Right atrium auricular region (tissue), 2 donors: ENCODE measurements around the gene SORL1. TPM values are rescaled to one million over a fixed set of nuclear protein-coding genes. Genes with fewer than 3 reads are reported as not detected.

ENCODE experiments used
- DNase-seq: peaks from one replicate; pipeline ENCODE4 v3.0.0-alpha.2; 2019; ENCODE audit warnings: low spot score
- H3K27ac ChIP-seq, 2 donors: fragments of 200-600 bp; sonication (generic); 1 replicate in 1 of 2; 2 replicates in 1 of 2; pipeline ENCODE4 v1.5.1; 2016 to 2019
- H3K27me3 ChIP-seq, 2 donors: fragments of 200-600 bp; sonication (generic); one replicate each; pipeline versions ENCODE4 v1.5.1 to v1.6.0; 2017 to 2019
- H3K36me3 ChIP-seq: fragments of 200-600 bp; sonication (generic); one replicate; pipeline ENCODE4 v1.5.1; 2016
- H3K4me1 ChIP-seq, 2 donors: fragments of 200-600 bp; sonication (generic); one replicate each; pipeline versions ENCODE4 v1.5.1 to v1.6.0; 2017 to 2019
- H3K4me3 ChIP-seq, 2 donors: fragments of 200-600 bp; sonication (generic); 1 replicate in 1 of 2; 2 replicates in 1 of 2; pipeline ENCODE4 v1.5.1; 2017 to 2019; ENCODE audit warnings: mild to moderate bottlenecking in 1 of 2, moderate library complexity in 1 of 2
- H3K9me3 ChIP-seq, 2 donors: fragments of 200-600 bp; sonication (generic); one replicate each; pipeline ENCODE4 v1.5.1; 2019
- CTCF ChIP-seq, 2 donors: fragments of 200-600 bp; sonication (generic); IDR thresholded peaks; one replicate each; pipeline ENCODE4 v1.5.1; 2019; ENCODE audit warnings: antibody characterized with exemption in 2 of 2
- total RNA-seq, 2 donors: library from RNA; depleted of rRNA; stranded (reverse); fragments of >200 nt; gene quantifications; one replicate each; pipeline ENCODE4 v1.1.0, GENCODE V29; 2016

SORL1 gene
- total RNA-seq, 2 donors from 2014 or later = 6.4 to 7.5 TPM

GRCh38 chr11:121523581-121524232 lies 71.6 kb downstream of the SORL1 start:
- peaks cover 0 to 9% of the 10 kb centered on the region in 2 donors for H3K9me3 ChIP-seq
- no peak for DNase-seq
- H3K36me3 ChIP-seq = no peaks in the 10 kb centered on the region
- H3K27me3 ChIP-seq = no peaks in the 10 kb centered on the region
- no peak overlapping the region for H3K27ac ChIP-seq
- H3K4me1 ChIP-seq = peaks cover 0 to 16% of the 10 kb centered on the region in 2 donors
- no peak overlapping the region for H3K4me3 ChIP-seq
- no peak for TF ChIP-seq CTCF (IDR thresholded peaks at IDR 0.05)

- no peaks in the 10 kb centered on the region for H3K27me3 ChIP-seq
- H3K4me1 ChIP-seq = peaks cover 0 to 16% of the 10 kb centered on the region in 2 donors
- no peak overlapping the region for H3K27ac ChIP-seq
- DNase-seq = no peak
- no peaks in the 10 kb centered on the region for H3K36me3 ChIP-seq
- no peak overlapping the region for H3K4me3 ChIP-seq
- no peak for TF ChIP-seq CTCF (IDR thresholded peaks at IDR 0.05)
- H3K9me3 ChIP-seq = peaks cover 0 to 9% of the 10 kb centered on the region in 2 donors
Measured at GRCh38 chr11:121524233-121524631, 72.1 kb downstream of the SORL1 start.

GRCh38 chr11:121525376-121525775 lies 73.3 kb downstream of the SORL1 start:
- Histone ChIP-seq H3K36me3 (no peaks in the 10 kb centered on the region), H3K9me3 (peaks cover 0 to 17% of the 10 kb centered on the region in 2 donors), H3K27me3 (no peaks in the 10 kb centered on the region), H3K27ac (no peak overlapping the region), H3K4me1 (peaks cover 0 to 13% of the 10 kb centered on the region in 2 donors), H3K4me3 (no peak overlapping the region)
- DNase-seq = no peak
- no peak for TF ChIP-seq CTCF (IDR thresholded peaks at IDR 0.05)

GRCh38 chr11:121530257-121530656 lies 78.1 kb downstream of the SORL1 start:
- no peak for TF ChIP-seq CTCF (IDR thresholded peaks at IDR 0.05)
- H3K36me3 ChIP-seq = no peaks in the 10 kb centered on the region
- H3K4me1 ChIP-seq = no peaks in the 10 kb centered on the region
- no peaks in the 10 kb centered on the region for H3K27me3 ChIP-seq
- no peak overlapping the region for H3K27ac ChIP-seq
- no peak overlapping the region for H3K4me3 ChIP-seq
- no peak for DNase-seq
- H3K9me3 ChIP-seq = peaks cover 0 to 18% of the 10 kb centered on the region in 2 donors

GRCh38 chr11:121533601-121534000 lies 81.5 kb downstream of the SORL1 start:
- Histone ChIP-seq H3K27ac (no peak overlapping the region), H3K27me3 (no peaks in the 10 kb centered on the region), H3K9me3 (peaks cover 0 to 12% of the 10 kb centered on the region in 2 donors), H3K4me3 (no peak overlapping the region), H3K36me3 (no peaks in the 10 kb centered on the region), H3K4me1 (no peaks in the 10 kb centered on the region)
- DNase-seq = no peak
- no peak for TF ChIP-seq CTCF (IDR thresholded peaks at IDR 0.05)
